ENCODE data around the gene TBC1D3I.
"Not testable (repeated sequence)": the region's sequence is repeated elsewhere in the genome, so short reads cannot be mapped to it uniquely, and the experiment has no call there.

Gene TBC1D3I

GRCh38 chr17:36206486-36206821, 57.9 kb downstream of the TBC1D3I start:
- not testable (repeated sequence) for DNase-seq (ENCODE audit: low spot score)

GRCh38 chr17:36205637-36206485, 58.5 kb downstream of the TBC1D3I start:
- DNase-seq (ENCODE audit: low spot score): no peak

DNA sequence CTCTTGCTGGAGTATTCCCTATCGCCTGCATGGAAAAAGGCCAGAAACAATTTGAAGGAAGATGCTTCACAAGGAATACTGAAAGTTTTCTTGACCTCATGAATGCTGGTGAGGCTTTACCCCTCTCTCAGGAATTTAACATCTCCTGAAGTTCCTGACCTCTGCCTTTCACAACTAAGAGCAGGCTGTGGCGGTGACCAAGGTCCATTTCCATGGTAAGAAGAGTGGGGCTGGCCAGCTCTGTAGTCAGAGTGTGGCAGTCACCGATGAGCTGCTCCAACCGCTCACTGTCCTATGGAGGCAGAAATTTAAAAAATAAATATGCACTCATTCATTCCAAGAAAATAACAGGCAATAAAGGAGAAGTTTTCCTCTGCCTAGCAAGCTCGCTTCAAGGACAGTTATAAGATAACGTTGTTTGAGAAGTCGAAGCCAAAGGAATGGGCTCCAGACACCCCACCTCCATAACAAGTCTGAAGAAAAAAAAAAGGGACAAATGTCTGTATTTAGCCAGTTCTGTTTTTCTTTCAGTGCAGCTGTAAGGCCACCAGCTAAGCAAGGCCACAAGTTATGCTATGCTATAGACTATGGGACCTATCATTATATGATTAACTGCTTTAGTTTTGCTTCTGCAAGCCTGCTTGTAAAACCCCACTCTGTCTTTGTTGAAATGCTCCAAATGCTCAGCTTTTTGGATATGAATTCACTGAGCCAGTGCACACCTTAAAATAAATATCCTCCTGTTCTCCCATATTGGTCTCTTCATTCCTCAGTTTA, 59.5 kb downstream of the TBC1D3I start:
- no peak for DNase-seq (ENCODE audit: low spot score)
